ENCODE results near the gene SAA2. TPM values are rescaled to one million over a fixed set of nuclear protein-coding genes. Genes with fewer than 3 reads are reported as not detected.

The SAA2 gene
- total and polyA plus RNA-seq, 2 of the 4 experiments (the other 2 are of a cell fraction): not detected

GRCh38 chr11:18282626-18283025 lies 34.2 kb upstream of the SAA2 start:
- H3K14ac ChIP-seq (replicated peaks; ENCODE audit: low read depth, low read length): no peak overlapping the region
- no peak for TF ChIP-seq MXI1 (IDR thresholded peaks at IDR 0.05; ENCODE audit: borderline replicate concordance, low read depth, low read length)
- H3K18ac ChIP-seq (ENCODE audit: low read depth, low read length): no peak overlapping the region
- no peak overlapping the region for H3K9ac ChIP-seq (ENCODE audit: low read depth, low read length)
- no peak overlapping the region for H3K27ac ChIP-seq (ENCODE audit: insufficient read depth, low read length)
- no peak overlapping the region for H3K4me2 ChIP-seq (ENCODE audit: low read depth, low read length)
- POLR2A ChIA-PET (ENCODE audit: unreplicated experiment): no interaction called here
- no peak overlapping the region for H3K23ac ChIP-seq (ENCODE audit: low read depth, low read length)
- in situ Hi-C loops (cut with MboI; ENCODE audit: low sequenced_read_pairs) (no loop called here), dilution Hi-C loops (cut with HindIII; ENCODE audit: low sequenced_read_pairs, unreplicated experiment) (no loop called here), intact Hi-C loops (cut with micrococcal nuclease) (no loop called here)
- H3K4me3 ChIP-seq (ENCODE audit: insufficient read depth, low read depth, low read length): no peak overlapping the region
- no peak overlapping the region for H2BK20ac ChIP-seq (ENCODE audit: low read depth, low read length)
- H4K91ac ChIP-seq (ENCODE audit: insufficient read depth, low read depth, low read length): no peak overlapping the region
- CTCF ChIA-PET: interaction anchor here (1.0 kb wide), 1 partner anchor 15 kb away, joined by 3 read pairs; no protein-coding TSS in a partner anchor
- no peak overlapping the region for H4K5ac ChIP-seq (ENCODE audit: low read depth, low read length)
- no peak overlapping the region for H2BK5ac ChIP-seq (ENCODE audit: low read depth, low read length, poor library complexity, severe bottlenecking)
- H3K56ac ChIP-seq (ENCODE audit: extremely low read depth, insufficient read depth, low read length): no peak overlapping the region
- H4K8ac ChIP-seq (ENCODE audit: low read depth in 2 of 2, low read length in 2 of 2): no peak overlapping the region
- no peaks in the 10 kb centered on the region for H3K27me3 ChIP-seq (ENCODE audit: control insufficient read depth, insufficient read depth, low read length)
- H2BK120ac ChIP-seq (ENCODE audit: low read depth, low read length): no peak overlapping the region
- H4K20me1 ChIP-seq (ENCODE audit: insufficient read depth, low read length): no peaks in the 10 kb centered on the region
- H3K9me1 ChIP-seq (ENCODE audit: insufficient read depth, low read length): no peaks in the 10 kb centered on the region
- no peak for DNase-seq
- H2AK9ac ChIP-seq (replicated peaks; ENCODE audit: low read depth, low read length, poor library complexity): no peak overlapping the region
- ATAC-seq (ENCODE audit: low read depth): no peak
- H3K9me3 ChIP-seq (ENCODE audit: control insufficient read depth, insufficient read depth, low read length): no peaks in the 10 kb centered on the region
- H2AK5ac ChIP-seq (ENCODE audit: low read depth, low read length): no peak overlapping the region
- H3K79me1 ChIP-seq (ENCODE audit: low read depth in 1 of 2, low read length in 2 of 2): no peaks in the 10 kb centered on the region; a peak in 1 of 4 replicates
- H2BK15ac ChIP-seq (ENCODE audit: low read depth, low read length): no peak overlapping the region
- no peak overlapping the region for H2AFZ ChIP-seq (replicated peaks; ENCODE audit: low read length, poor library complexity)
- no peak overlapping the region for H3K4ac ChIP-seq (ENCODE audit: low read depth, low read length)
- no CpG with 5 or more reads among the region's 2 CpGs for WGBS, 2 experiments (ENCODE audit: extremely low coverage in 2 of 2, insufficient read length in 1 of 2)
- peaks cover 23% of the 10 kb centered on the region for H3K36me3 ChIP-seq (ENCODE audit: control insufficient read depth, insufficient read depth, low read length)
- no TSS peak for BruUV-seq (replicated peaks)
- H3K4me1 ChIP-seq (ENCODE audit: control insufficient read depth, insufficient read depth, low read length): no peaks in the 10 kb centered on the region

All from IMR-90 (cell line).